GM21526 (cell line): Measurements from ENCODE around the gene ZBTB25.
A peak's percentile ranks its signal among the peaks of the same experiment; 100 is the strongest.

Experiments
- ATAC-seq: cut with Tn5 transposase; IDR thresholded peaks from one replicate; pipeline ENCODE4 v1.9.1; 2021; ENCODE audit warnings: moderate library complexity; ENCODE audit not compliant: unreplicated experiment, low FRiP score

The ZBTB25 gene

DNA sequence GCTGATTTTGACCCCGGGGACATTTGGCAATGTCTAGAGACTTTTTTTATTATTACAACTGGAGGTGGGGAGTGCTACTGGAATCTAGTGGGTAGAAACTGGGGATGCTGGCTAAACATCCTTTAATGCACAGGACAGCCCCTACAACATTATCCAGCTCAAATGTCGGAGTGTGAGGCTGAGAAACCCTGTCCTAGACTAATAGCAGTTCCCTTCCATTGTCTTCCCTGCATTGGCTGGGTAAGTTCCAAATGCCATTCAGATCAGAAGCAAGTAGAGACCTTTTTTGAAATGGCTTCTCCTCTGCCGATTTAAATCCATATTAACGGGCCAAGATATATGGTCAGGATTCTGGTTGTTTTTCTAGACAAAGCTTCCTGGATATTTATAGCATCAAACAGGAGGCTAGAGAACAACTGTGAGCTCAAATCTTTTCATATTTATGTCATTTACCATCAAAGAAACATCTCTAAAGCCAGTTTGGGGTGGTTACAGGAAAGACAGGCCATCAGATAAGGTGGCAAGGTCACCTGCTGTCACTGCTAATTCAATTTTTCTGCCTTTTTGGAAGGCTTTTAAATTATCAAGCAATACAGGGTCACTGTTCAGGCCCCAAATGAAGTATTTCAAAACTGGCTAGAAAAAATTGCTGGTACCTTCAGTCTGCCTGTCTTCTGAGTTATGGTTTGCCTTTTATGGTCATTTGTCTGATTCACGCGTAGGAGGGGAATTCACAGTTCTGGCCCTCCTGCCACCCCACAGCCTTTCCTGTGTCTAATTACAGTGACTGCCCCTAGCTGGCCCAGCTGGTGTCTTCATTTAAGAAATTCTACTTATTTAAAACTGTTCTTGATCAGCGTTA is 58.4 kb downstream of the ZBTB25 start:
- peak; percentile 84 for ATAC-seq

DNA sequence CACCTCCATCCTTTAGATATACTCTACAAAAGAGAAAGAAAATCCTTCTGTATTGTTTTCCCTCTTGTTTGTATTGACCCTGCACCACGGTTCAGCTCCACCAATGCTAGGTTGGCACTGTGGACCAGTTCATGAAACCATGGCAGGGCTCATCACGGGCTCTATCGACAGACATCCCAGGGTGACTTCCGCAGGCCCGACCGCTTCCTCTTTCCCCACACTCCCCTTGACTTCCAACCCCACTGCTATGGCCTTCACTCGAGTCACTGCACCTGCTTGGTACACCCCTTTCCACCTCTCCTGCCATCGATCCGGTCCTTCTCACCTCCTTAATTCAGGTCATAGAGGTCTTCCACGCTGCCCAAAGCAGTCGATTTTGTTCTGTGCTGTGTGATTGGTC is 59.5 kb downstream of the ZBTB25 start:
- no peak for ATAC-seq

DNA sequence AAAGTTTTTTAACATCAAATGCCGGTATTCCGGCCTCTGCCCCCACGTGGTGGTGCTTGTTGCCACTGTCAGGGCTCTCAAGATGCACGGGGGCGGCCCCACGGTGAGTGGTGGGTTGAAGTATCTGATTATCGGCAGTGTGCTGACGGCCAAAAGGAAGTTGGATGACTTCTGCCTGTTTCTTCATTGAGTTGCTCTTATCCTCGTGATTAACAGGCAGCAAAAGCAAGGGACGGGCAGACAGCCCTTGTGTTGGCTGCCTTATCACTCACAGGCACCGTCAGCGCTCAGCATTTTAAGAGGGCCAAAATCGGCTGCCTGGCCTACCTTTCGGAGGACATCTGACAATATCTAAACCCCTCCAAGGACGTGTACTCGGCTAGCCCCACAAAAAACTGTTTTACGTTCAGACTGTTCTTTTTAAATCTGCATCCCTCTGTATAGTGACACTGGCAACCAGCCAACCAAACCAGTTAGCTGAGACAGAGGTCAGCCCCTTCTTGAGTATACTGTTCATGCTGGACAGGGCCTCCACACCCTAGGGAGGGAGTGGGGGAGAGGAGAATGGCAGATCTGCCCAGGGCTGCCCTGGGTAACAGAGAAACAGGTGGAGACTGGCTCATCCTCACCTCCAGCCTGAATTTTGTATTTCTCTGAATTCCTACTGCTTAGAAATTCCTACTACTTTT is 61.2 kb downstream of the ZBTB25 start:
- no peak for ATAC-seq

DNA sequence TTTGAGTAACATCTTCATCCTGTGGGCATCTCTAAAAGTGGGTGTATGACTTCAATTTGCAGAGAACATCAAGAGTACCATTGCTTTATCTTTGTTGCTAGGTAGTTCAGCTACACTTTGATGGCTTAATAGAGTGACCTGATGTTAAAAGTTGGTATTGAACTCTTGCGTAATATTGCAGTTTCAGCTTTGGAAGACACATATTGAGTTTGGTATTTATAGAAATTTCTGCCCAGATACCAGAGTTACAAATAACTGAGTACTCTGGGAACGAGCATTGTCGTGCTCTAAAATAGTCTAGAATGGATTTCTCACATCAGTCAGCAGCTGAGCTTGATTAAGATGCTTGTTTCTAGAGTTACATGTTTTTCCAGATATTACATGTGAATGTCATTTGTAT is 63.1 kb downstream of the ZBTB25 start:
- no peak for ATAC-seq

DNA sequence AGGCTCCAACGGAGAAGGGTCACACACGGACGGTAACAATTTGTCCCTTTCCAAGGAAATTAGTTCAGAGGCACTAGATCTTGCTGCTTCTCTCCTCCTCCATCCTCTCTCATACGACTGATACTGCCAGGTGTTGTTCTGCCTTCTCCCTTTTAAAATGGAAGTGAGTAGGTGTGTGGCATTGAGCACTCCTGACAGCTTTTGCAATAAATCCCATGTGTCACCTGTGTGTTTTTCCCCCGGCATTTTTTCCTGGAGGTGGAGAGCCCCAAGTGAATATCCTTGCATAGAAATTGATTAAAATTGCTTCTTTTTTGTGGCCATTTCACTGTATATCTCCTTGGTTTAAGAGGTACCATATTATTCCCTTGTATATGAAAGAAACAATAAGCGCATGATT is 64.5 kb downstream of the ZBTB25 start:
- ATAC-seq = no peak

DNA sequence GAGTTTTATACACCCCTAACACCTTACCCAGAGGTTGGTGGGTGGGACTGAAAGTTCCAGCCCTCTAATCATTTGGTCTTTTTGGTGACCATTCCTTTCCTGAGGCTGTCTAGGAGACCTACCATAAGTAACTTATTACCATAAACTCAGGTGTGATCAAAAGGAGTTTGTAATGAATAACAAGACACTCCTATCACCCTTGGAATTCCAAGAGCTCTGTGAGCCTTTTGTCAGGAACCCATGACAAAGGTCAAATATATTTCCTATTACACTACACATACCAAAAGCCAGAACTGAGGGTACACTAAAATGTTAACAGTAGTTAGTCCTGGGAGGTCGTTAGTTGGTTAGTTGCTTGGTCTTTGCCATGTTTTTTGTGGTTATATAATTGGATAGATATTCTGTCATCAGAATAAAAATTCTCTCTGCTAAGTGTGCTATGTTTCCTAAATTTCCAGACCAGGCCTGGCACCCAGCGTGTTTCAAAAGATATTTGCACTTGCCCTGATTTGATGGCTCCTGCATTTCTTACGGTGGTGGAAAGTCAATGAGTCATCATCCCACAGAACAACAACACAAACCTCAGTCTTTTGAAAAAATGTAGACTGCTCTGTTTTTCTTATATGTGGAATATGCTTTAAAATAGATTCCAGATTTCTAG is 65.3 kb downstream of the ZBTB25 start:
- no peak for ATAC-seq

DNA sequence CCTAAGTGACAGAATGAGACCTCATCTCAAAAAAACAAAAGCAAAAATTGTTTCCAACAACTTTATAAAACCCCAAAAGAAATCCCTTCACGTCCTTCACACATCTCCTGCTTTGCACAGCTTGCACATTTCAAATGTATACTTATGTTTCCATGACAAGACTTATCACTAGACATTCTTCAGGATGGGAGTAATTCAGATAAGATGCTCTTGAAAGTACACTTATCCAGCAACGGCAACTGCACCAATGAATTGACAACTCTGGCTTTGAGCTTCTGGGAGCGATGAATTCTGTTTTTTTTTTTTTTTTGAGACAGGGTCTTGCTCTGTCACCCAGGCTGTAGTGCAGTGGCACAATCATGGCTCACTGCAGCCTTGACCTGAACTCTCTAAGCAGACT is 69.1 kb downstream of the ZBTB25 start:
- ATAC-seq = no peak

DNA sequence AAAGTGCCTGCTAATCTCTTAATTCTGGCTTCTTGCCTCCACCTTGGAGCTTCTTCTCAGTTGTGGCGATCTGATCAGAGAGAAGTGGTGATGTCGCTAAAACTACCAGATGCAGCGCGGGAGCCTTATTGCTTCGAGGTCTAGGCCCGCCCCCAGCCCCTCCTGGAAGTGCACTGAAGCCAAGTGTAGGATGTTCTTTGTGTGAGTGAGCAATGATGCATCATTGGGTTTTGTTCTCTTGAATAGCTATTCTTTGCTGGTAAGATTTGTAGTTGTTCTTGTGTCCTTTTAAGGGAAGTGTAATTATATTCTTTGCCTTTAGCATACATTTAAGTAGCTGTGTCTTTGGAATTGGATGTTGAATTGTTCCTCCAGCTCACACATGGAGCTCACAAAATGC is 79.7 kb downstream of the ZBTB25 start:
- ATAC-seq = no peak

DNA sequence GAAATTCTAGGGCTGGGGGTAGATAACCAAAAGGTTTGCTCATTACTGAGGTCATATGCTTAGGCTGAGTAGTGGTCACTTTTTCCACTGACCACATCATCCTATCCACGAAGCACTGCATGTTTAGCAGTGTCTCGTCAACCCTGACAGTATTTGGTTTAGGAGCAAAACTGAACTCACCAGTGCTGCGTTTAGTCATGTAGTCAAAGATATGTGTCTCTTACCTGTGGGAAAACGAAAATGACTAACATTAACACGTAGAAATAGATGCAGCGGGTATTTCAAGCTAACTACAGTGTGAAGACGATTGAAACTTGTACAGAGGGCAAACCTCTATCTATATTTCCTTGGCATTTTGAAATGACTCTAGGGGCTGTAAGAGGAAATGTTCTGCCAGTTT is 80.9 kb downstream of the ZBTB25 start:
- ATAC-seq = no peak

DNA sequence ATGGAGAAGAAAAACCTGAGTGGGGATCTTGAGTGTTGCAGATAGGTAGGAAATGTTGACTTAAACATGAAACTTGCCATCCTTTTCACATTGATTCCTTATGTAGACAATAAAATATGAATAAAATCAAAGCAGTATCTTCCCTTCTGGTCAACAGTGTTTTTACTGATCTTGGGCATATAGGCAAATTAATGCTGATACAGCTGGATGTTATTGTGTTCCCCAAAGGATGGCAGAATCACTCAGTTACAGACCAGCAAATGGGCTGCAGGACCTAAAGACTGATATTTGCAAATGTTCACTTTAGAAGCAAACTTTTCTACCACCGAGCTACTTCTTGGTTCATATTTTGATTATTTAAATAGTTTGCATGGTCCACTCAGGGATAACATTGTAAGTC is 81.6 kb downstream of the ZBTB25 start:
- no peak for ATAC-seq

DNA sequence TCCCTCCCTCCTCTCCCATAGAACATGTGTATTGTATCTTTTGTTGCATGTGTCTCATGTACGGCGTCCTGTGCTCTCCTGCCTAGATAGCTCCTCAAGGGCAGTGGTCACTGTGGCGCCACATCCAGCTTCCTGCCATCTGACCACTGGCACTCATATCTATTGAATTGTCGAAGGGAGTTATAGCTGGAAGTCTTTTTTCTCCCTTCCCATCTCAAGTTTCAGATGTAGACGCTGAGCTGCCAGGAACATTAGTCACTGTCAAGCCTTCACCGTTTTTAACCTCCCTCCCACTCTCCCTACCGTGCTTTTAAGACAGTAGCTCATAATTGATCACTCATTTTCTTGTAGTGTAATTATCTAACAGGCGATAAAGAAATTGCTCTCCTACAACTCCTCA is 82.5 kb downstream of the ZBTB25 start:
- ATAC-seq = no peak

DNA sequence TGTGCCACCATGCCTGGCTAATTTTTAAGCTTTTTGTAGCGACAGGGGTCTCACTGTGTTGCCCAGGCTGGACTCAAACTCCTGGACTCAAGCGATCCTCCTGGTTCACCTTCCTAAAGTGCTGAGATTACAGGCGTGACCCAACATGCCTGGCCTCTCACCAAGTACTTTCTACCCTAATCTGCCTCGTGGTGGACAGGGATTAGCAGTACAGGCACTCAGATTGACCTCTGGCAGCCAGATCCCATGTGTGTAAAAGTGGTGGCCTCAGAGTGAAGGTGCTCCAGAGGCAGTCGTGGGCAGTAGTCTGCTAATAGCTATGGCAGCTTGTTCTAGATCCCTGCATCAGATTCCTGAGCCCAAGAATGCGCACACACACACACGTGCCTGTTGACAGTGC is 84.6 kb downstream of the ZBTB25 start:
- no peak for ATAC-seq

DNA sequence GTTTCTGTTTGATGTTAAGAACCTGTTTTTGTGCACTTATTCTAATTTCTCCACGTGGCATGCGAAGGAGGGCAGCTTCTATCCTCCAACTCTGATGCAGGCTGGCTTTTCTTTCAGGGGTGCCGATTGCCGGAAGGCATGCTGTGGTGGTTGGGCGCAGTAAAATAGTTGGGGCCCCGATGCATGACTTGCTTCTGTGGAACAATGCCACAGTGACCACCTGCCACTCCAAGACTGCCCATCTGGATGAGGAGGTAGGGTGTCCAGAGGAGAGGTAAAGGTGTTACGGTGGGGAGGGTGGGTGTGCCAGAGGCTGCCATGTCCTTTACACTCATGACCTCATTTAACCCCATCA is 85.9 kb downstream of the ZBTB25 start:
- no peak for ATAC-seq

DNA sequence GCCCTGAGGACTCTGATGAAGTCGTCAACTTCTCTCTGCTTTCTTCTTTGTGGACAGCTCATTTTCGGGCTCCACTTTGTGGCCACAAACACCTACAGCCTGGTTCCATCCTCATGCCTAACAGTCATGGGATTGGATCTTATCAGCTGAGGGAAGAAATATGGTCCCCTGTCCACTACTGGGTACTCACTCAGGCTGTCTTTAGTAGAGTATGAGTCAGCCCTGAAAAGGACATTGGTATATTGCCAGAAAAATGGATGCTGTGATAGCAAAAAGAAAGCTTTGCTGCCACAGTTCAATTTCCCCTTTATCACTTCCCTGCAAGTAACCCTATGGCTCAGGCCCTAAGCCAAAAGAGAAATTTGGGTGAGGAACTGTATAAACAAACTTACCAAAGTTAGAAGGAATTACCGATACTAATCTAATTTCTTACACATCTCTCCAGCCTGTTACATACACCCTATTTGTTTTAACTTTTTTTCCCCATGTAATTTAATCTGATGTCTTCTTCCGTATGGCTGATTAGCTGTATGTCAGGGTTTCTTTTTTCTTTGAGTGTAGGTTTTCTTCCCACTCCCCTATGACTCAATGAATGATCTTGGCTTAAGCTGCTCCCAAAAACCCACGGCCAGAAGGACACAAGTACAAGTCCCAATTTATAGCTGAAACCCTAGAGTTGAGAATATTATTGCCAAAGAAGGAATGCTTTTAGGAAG is 86.4 kb downstream of the ZBTB25 start:
- ATAC-seq = no peak

DNA sequence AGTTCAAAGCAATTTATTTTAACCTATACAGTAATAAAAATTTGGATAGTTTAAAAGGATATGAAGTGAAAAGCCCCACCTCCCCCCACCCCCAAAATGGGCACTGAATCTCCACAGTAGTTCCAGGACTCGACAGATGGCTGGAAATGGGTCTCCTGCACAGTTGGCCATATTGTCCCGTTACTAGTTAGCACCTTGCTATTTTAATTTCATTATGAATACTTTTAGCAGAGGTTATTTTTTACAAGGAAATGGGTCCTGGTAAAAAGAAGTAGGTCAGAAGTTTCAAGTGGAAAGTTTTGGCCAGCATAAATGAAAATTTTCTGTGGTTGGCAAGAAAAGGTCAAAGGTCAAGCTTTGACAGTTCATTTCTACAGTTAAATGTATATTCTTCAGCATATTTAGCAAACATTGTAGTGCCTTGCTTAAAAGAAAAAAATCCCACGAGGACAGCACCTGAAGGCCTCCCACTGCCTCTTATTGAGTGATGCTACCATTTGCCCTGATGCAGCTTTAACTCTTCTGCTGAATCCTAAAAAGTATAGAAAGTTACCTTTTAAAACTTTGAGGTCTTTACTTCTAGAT is 87.2 kb downstream of the ZBTB25 start:
- ATAC-seq = no peak

DNA sequence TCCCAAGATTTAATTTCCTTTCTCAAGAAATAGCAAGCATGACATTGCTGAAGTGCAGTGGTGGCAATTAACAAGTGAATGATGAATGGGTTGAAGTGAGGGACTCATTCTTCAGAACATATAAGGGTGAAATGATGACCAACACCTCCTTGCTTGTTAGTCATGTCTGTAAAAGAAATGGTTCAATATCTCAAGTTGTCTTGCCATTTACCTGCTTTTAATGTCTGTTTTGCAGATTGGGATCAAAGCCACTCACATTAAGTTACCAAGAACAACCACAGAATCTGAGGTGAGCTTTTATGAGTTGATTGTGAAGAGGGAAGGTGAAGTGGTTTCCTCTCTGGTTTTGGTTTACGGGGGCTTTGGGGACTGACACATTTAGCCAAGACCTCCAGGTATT is 91.4 kb downstream of the ZBTB25 start:
- ATAC-seq = no peak

DNA sequence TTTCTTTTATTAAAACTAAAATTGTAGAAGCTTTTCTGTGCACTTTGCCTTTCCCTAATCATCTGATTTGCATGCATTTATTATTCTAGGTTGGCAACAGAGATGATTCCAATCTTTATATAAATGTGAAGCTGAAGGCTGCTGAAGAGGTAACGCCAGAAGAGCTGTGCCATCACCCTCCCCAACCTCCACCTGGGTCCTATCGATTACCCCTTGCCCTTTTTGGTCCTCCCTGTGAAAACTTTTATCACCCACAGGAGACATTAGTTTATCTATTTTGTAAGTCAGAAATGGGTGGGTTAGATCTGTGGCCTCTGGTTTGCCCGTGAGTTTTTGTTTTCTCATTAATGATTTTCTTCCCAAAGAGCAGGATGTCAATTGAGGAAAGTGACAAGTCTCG is 92.6 kb downstream of the ZBTB25 start:
- no peak for ATAC-seq

DNA sequence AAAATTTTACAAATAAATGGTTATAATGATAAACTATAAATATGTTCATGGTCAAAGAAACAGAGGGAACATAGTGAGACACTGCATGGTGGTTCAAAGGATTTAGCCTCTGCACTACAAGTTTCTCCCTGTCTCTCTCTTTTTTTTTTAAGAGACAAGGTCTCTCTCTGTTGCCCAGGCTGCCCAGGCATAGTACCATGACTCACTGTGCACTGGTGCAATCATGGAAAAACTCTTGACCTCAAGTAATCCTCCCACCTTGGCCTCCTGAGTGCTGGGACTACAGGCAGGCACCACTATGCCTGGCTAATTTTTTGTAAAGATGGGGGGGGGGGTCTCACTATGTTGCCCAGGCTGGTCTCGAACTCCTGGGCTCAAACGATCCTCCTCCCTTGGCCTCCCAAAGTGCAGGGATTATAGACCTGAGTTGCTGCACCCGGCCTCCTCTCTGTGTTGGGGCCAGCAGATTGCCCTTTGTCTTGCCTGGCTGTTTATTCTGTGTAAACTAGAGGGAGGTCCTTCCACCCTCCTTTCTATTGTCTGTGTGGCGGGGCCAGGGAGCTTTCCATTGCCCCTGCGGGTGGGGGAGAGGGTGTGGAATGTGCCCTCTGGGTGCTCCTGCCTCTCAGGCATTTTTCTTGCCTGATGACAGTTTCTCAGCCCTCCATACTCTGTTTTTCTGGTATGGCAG is 93.4 kb downstream of the ZBTB25 start:
- ATAC-seq = no peak

DNA sequence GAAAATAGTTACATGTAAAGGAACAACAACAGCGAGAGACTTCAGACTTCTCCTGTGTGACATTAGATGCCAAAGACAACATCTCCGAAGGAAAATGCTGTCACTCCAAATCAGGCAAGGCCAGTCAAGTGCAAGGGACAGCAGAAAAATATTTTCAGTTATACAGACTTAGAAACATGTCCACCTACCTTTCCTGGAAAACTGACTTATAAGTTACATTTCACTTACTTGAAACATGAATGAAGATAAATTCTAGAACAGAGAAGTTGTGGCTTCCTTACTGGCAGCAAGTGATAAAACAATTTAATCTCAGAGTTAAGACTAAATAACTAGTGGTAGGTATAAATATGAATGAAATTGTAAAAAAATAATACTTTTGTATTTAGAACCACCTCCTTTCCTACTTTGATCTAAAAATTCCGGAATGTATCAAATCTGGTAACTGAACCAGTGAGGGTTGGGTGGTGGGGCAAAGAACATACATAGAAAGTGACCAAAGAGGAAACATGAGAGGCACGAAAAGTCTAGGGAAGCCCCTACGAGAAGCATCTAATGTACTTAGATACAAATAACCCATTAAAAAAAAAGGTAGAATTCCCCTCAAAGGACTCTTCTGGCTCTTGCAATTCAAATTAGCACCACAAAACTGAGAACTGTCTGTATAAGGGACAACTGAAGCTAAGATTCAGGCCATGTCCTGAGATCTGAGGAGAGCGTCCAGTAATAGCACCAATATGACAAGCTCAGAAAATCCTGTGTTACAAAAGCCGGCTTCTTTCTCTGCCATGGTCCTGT is 94.3 kb downstream of the ZBTB25 start:
- no peak for ATAC-seq
